HepG2 (cell line): ENCODE results near the gene DTNB. TPM values are rescaled to one million over a fixed set of nuclear protein-coding genes. Genes with fewer than 3 reads are reported as not detected.

ENCODE experiments used
- ARID3A ChIP-seq: IDR thresholded peaks from 2 replicates; pipeline ENCODE4 v1.6.1; 2012; ENCODE audit warnings: low read depth, low read length, improper control_type of control experiment
- CBFB ChIP-seq: sonication (generic); formaldehyde crosslinking; IDR thresholded peaks from 2 replicates; pipeline ENCODE4 v1.4.0; 2020; ENCODE audit warnings: missing genetic modification reagents
- CSRNP1 ChIP-seq: sonication (generic); formaldehyde crosslinking; IDR thresholded peaks from 2 replicates; pipeline ENCODE4 v1.8.1; 2023; ENCODE audit warnings: mild to moderate bottlenecking, missing genetic modification reagents
- DNMT3B ChIP-seq: conservative IDR thresholded peaks from 2 replicates; pipeline ENCODE4 v1.6.1; 2016; ENCODE audit warnings: missing biosample characterization, control low read depth
- FOXC1 ChIP-seq: sonication (generic); formaldehyde crosslinking; IDR thresholded peaks from 2 replicates; pipeline ENCODE4 v1.8.0; 2022; ENCODE audit warnings: mild to moderate bottlenecking, missing genetic modification reagents, borderline replicate concordance
- HOXA9 ChIP-seq: sonication (generic); formaldehyde crosslinking; IDR thresholded peaks from 2 replicates; pipeline ENCODE4 v1.8.1; 2022; ENCODE audit warnings: missing genetic modification reagents, mild to moderate bottlenecking, moderate library complexity, borderline replicate concordance
- MXD4 ChIP-seq: IDR thresholded peaks from 2 replicates; pipeline ENCODE4 v1.6.1; 2016; ENCODE audit warnings: mild to moderate bottlenecking, missing biosample characterization, missing genetic modification reagents
- NCOR1 ChIP-seq: fragments of 200-600 bp; sonication (generic); IDR thresholded peaks from 2 replicates; pipeline ENCODE4 v1.7.0; 2017; ENCODE audit warnings: antibody characterized with exemption, low read length, borderline replicate concordance
- NRL ChIP-seq: sonication (generic); formaldehyde crosslinking; IDR thresholded peaks from 2 replicates; pipeline ENCODE4 v1.5.0; 2020; ENCODE audit warnings: missing genetic modification reagents, mild to moderate bottlenecking, moderate library complexity, borderline replicate concordance
- SP4 ChIP-seq: sonication (generic); formaldehyde crosslinking; IDR thresholded peaks from 2 replicates; pipeline ENCODE4 v1.8.1; 2023; ENCODE audit warnings: mild to moderate bottlenecking, missing genetic modification reagents
- SSRP1 ChIP-seq: IDR thresholded peaks from 2 replicates; pipeline ENCODE4 v1.6.1; 2016; ENCODE audit warnings: control low read depth
- TEF ChIP-seq: sonication (generic); formaldehyde crosslinking; IDR thresholded peaks from 2 replicates; pipeline ENCODE4 v1.5.0; 2020; ENCODE audit warnings: missing genetic modification reagents
- THAP11 ChIP-seq: IDR thresholded peaks from 2 replicates; pipeline ENCODE4 v1.6.1; 2016; ENCODE audit warnings: missing biosample characterization, missing genetic modification reagents
- TRIM24 ChIP-seq: sonication (generic); formaldehyde crosslinking; IDR thresholded peaks from 2 replicates; pipeline ENCODE4 v1.8.0; 2022; ENCODE audit warnings: mild to moderate bottlenecking, missing genetic modification reagents
- ZNF296 ChIP-seq: sonication (generic); formaldehyde crosslinking; conservative IDR thresholded peaks from 2 replicates; pipeline ENCODE4 v1.5.0; 2020; ENCODE audit warnings: mild to moderate bottlenecking, missing genetic modification reagents
- ZNF432 ChIP-seq: sonication (generic); formaldehyde crosslinking; IDR thresholded peaks from 2 replicates; pipeline ENCODE4 v1.5.0; 2020; ENCODE audit warnings: missing genetic modification reagents, mild to moderate bottlenecking, borderline replicate concordance
- ZNF441 ChIP-seq: sonication (generic); formaldehyde crosslinking; IDR thresholded peaks from 2 replicates; pipeline ENCODE4 v1.7.0; 2021; ENCODE audit warnings: missing genetic modification reagents, borderline replicate concordance
- ZNF598 ChIP-seq: sonication (generic); formaldehyde crosslinking; IDR thresholded peaks from 2 replicates; pipeline ENCODE4 v1.5.1; 2020; ENCODE audit warnings: mild to moderate bottlenecking, missing genetic modification reagents, borderline replicate concordance
- ZNF614 ChIP-seq: IDR thresholded peaks from 2 replicates; pipeline ENCODE4 v1.6.1; 2018; ENCODE audit warnings: missing biosample characterization, missing genetic modification reagents, inconsistent platforms, borderline replicate concordance
- ZNF704 ChIP-seq: sonication (generic); formaldehyde crosslinking; IDR thresholded peaks from 2 replicates; pipeline ENCODE4 v1.8.1; 2023; ENCODE audit warnings: mild to moderate bottlenecking, inconsistent platforms, moderate library complexity, missing genetic modification reagents, borderline replicate concordance
- polyA plus RNA-seq, 8 experiments: library from polyadenylated mRNA; depleted of rRNA in 3 of 8; stranded (reverse) in 7 of 8; unstranded in 1 of 8; fragments of >200 nt; fragmentation: Illumina TruSeq in 4 of 8; extraction: Trizol in 4 of 8; gene quantifications; 2 replicates each; pipeline versions ENCODE4 v1.2.1 to v1.2.3, GENCODE V29; 2011 to 2016; ENCODE audit warnings: low read depth in 4 of 8, missing spikeins in 1 of 8, mixed read lengths in 1 of 8; ENCODE audit not compliant: insufficient read depth in 1 of 8
- total RNA-seq, 5 experiments: library from RNA; depleted of rRNA; stranded (reverse); fragments of >200 nt; fragmentation: Illumina TruSeq; extraction: Trizol; gene quantifications; 2 replicates each; pipeline ENCODE4 v1.2.3, GENCODE V29; 2016; ENCODE audit warnings: low read depth in 1 of 5

Gene DTNB
- total and polyA plus RNA-seq, 2 of the 13 experiments (the other 11 are each of a cell fraction or from before 2014, with no cell fraction given) = 14.4 to 23.9 TPM

GRCh38 chr2:25673300-25674076, at the start of gene DTNB (continued):
- TF ChIP-seq CSRNP1 (CRISPR knock-in tag) = peak; percentile 20; the same call in 1 of the 2 replicates
- TF ChIP-seq ARID3A = 0 out of 2 replicates have a peak, but pooled peaks have one; percentile 9
- no peak for TF ChIP-seq NCOR1
- no peak for TF ChIP-seq SSRP1 (CRISPR knock-in tag)
- no peak for TF ChIP-seq ZNF432 (CRISPR knock-in tag)
- TF ChIP-seq ZNF296 (CRISPR knock-in tag) = no peak
- TF ChIP-seq MXD4 (CRISPR knock-in tag) = peak; percentile 24; the same call in 1 of the 2 replicates
- TF ChIP-seq CBFB (CRISPR knock-in tag) = no peak
- peak; percentile 77 for TF ChIP-seq NRL (CRISPR knock-in tag)
- TF ChIP-seq DNMT3B (CRISPR knock-in tag) = no peak
- TF ChIP-seq TRIM24 (CRISPR knock-in tag) = no peak
- no peak for TF ChIP-seq TEF
- TF ChIP-seq ZNF441 (CRISPR knock-in tag) = peak; percentile 30; the same call in 1 of the 2 replicates
- TF ChIP-seq HOXA9 (CRISPR knock-in tag) = peak; percentile 49; the same call in 1 of the 2 replicates
- no peak for TF ChIP-seq ZNF598 (CRISPR knock-in tag)
- TF ChIP-seq ZNF614 (CRISPR knock-in tag) = no peak
- TF ChIP-seq ZNF704 (CRISPR knock-in tag) = peak; percentile 55; the same call in 1 of the 2 replicates
- TF ChIP-seq SP4 = peak; percentile 67
- no peak; the same call in 1 of the 2 replicates for TF ChIP-seq THAP11 (CRISPR knock-in tag)
- TF ChIP-seq FOXC1 (CRISPR knock-in tag) = peak; percentile 7; the same call in 1 of the 2 replicates
